Posterior cingulate gyrus (tissue), 11 donors: ENCODE data around the gene TMEM163.
A peak's percentile ranks its signal among the peaks of the same experiment; 100 is the strongest.
"Not testable (repeated sequence)": the region's sequence is repeated elsewhere in the genome, so short reads cannot be mapped to it uniquely, and the experiment has no call there.

Source experiments
- DNase-seq, 10 donors: peaks; one replicate each; pipeline versions ENCODE4 v3.0.0 to v3.0.0-alpha.2; 2020 to 2021; ENCODE audit warnings: mixed read lengths in 3 of 10
- intact Hi-C: fragments of 100-400 bp; cut with DNase I; formaldehyde crosslinking; loops from one replicate; pipeline ENCODE4 v1.15.1; 2023

Gene TMEM163

DNA sequence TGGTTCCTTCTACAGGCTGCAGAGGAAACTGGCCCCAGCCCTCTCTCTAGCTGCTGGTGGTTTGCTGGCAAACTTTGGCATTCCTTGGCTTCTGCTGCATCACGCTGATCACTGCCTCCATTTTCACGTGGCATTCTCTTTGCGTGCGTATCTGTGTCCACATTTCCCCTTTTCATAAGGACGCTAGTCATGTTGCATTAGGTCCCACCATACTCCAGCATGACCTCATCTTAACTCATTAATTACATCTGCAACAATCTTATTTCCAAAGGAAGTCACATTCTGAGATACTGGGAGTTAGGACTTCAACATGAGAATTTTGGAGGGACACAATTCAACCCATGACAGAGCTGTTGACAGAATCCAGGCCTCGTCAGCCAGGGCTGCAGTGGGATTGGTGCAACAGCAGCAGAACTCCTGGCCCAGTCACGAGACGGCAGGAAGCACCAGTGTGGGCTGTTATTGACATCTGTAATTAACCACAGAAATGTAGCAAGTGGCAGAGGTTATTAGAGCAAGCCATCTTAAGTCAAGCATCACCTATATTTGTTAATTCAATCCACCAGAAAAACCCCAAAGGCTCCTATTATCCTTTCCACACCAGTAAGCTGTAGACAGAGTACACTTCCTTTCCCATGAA, 132.4 kb downstream of the TMEM163 start:
- DNase-seq: no peak
- intact Hi-C loops: no loop called here

DNA sequence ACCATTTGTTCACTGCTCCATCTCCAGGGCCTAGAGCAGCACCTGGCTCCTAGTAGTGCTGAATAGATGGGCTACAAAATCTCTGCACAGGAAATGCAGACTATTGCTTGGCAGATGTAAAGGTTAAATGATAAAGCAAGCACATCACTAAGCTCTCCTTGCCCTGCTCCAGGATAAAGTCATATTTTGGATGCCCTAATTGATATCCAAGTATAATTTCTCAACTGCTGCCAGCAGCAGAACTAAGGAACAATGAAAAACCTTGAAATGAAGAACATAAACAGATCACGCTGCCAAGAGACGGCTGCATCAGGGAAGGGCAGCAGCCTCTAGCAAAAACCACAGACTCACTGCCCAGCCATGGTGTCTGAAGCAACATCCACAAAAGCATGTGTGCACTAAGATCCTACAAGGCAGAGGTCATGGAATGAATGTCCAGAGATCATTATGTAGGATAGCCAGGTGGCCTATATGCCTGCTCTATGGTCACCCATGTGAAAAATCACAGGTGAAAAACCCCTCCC, 134.7 kb downstream of the TMEM163 start:
- intact Hi-C loops: no loop called here

DNA sequence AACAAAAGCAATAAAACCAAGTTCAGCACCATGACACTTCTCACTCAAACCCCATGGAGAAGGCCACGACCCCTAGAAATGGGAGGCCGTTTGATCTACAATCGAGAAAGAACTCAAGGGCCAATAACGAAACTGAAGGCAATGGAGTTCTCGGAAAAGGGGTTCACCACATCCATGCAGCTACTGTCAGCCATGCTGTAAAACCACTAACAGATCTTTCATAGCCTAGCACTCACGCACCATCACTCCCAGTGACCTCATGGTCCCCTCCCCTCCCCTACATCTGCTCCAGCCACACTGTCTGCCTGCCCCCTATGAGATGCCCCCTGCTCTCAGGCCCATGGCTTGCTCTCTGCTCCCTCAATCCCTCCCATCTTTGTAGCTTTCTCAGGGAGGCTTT, 135.3 kb downstream of the TMEM163 start:
- intact Hi-C loops: no loop called here
- DNase-seq: no peak

More for the DNA sequence above, 134.7 kb downstream of the TMEM163 start:
- no peak for DNase-seq

DNA sequence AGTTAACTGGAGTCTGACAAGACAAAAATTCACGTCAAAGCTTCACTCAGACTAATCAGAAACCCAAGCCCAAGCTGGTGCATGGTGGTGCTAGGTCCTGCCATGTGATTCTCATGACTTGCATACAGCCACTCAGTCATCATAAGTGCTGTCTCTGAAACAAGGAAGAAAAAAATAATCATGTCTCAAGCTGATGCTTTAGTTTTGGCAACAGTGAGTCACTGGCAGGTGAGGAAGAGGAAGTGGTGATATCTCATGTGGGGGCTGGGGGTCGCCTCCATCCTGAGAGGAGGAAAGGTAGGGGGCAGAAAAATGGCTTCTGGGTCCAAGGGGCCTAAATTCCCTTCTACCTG, 136.3 kb downstream of the TMEM163 start:
- no peak for DNase-seq
- intact Hi-C loops: no loop called here

DNA sequence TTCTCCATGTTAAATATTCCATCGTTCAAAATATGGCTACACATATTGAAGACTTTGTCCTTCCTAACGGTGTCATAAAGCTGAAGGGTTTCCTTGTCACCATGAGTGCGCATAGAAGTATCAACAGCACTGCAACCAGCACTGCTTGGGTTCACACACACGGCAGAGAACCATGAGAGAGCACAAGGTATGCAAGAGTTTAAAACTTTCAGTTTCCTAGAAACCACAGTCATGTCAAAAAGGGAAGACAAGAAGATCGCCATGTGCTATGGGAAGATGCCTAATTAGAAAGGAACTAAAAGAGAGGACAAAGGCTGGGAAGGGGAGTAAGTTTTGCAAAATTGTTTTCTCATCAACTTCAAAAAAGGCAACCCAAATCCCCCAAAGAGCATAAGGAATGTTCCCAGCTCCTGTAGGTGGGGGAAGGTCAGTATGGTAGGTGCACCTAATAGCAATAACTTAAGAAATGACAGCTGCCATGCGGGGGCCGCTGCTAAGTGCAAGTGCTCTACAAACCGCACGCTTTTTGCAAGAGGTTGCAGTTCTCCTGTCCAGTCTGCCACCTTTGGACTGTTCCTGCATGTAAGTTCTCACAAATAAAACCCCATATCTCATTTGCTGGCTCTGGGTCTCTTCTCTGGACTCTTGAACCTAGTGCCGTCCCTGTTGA, 136.8 kb downstream of the TMEM163 start:
- intact Hi-C loops: no loop called here
- no peak for DNase-seq

DNA sequence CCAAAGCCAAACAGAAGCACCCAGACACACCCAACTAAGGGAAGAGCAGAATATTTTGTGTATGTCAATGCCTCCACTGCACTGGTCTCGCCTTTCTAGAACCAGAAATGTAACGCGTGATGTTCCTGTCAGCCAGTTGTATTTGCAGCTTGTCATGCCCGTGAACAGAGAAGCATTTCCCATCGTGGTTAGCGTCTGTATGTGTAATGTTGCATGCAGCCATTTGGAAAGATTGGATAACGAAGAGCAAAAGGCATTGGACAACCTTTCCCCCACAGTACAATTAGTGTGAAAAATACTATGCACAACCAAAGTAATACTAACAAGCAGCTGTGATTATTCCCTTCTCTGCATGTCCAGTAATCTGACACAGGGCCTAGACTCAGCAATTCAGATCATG, 140.5 kb downstream of the TMEM163 start:
- DNase-seq: no peak
- intact Hi-C loops: no loop called here

DNA sequence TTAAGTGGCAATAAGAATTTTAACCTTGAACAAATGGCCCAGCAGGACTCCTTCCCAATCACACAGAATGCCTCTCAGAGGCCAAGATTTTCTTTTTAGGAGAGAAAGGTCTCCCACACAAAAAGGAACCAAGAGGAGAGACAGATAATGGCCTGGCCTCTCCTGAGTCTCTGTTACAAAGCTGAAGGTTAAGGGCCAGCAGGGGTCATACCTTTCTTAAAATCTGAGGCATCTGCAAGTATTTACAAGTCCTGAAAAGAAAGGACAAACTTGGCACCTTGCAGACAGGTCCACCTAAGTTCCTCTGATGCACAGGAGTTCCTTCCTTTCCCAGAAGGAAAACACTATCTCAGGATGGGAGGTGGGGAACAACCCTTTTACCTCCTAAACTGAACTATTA, 142.3 kb downstream of the TMEM163 start:
- intact Hi-C loops: no loop called here
- no peak for DNase-seq

DNA sequence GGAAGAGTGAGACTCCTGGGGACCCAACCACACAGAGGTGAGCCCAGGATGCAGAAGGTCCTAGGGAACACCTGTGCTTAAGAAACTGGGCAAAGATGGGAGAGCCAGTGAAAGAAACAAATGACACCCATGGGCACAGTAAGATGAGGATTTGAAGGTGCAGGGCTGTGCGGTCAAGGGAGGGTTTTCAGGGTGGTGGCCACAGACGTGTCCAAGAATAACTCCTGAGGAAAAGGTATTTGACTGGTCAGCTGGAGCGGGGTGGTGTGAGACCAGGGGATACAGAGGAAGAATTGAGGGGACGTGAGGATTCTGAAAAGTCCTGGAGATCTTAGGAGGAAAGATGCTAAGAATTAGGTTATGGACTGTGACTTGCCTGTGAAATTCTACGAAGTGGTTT, 142.9 kb downstream of the TMEM163 start:
- intact Hi-C loops: no loop called here
- peak in 1 of 10 donors; percentile 68 for DNase-seq

DNA sequence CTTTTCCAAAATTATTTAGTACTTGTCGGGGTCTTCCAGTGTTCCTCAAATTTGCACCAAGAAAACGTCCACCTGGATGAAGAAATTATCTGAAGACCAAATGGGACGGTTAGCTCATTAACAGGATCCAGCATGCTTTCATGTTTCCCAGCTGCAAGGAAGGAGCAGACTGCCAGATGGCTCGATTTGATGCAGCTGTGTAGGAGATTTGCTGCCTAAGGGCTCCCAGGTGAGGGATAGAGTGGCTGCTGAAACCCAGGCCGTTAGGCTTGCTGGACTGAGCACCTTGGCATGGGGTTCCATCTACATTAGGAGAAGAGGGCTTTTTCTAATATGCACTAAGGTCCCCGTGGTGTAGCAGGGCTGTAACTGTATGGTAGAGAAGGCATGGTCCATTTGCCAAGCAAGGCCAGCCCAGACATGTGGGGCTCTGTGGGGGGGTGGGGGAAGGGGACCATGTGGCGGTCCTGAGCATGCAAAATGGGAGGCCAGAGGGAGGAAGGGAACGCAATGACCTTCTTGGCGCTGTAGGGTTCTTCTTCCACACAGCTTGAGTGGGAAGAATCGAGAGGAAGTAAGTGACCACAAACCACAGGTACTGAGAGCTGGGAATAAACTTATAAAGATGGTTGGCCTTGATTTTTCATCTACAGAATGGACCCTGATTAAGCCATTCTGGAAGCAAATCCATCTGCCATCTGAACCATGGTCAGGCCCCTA, 144.0 kb downstream of the TMEM163 start:
- intact Hi-C loops: no loop called here
- no peak for DNase-seq

DNA sequence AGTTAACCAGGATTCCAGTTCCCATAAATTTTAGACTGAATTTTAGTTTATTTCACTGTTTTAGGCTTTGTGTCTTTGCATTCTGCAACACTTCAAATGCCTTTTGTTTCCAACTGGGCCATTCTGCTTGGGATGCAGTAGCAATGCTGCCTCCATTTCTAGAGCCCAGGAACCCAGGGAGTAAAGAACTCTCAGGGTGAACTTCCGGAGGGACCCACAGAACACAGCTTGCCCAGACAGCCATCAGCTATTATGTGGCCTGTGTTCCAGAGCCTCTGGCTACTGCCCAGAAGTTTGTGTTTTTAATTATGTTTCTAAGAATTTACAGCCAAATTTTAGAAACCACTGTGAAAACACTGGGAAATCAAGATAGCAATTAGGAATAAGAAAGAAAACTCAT, 145.1 kb downstream of the TMEM163 start:
- intact Hi-C loops: no loop called here
- no peak for DNase-seq

DNA sequence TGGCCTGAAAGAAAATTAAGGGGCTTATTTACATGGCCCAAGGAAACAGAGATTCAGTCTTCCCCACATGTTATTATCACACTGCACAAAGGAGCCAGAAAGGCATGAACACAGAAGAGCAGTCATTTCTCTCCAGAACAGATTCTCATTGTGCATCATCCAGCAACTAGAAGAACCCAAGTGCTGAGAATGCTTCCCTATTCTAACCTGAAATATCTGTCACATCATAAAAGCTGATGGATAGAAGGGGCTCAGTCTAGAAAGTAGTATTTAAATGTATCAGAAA, 145.8 kb downstream of the TMEM163 start:
- intact Hi-C loops: no loop called here
- no peak for DNase-seq

DNA sequence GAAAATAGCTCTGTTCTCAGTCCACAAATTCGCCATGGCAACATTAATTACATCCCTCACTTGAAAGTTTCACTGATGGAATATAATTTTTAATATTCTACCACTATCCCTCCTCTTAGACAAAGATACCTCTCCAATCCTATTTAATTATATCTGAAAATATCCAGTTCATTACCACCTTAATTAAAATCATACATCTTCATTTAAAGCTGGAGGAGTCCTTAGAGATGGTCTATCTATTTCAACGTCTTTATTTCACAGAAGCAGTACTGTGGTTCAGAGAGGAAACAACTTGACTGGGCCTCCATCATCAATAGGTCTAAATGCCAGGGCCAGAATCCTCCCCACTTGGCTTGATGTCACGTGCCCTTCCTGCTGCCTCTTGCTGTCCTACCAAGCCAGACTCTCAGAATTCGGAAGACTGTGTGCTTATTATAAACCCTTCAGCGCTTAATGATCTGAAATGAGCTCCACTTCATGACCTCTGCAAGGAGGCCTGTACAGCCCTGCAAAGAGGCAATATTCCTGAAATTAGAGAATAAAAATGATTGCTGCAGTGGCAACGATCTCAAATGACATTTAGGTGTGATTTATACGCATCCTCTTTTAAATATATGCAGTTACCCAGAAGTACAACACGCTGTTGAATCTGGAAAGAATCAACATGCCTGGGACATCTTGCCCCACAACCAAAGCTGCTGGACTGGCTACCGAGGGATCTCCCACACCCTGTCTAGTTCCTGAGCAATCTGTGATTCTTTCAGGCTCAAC, 146.3 kb downstream of the TMEM163 start:
- intact Hi-C loops: no loop called here
- DNase-seq: no peak

DNA sequence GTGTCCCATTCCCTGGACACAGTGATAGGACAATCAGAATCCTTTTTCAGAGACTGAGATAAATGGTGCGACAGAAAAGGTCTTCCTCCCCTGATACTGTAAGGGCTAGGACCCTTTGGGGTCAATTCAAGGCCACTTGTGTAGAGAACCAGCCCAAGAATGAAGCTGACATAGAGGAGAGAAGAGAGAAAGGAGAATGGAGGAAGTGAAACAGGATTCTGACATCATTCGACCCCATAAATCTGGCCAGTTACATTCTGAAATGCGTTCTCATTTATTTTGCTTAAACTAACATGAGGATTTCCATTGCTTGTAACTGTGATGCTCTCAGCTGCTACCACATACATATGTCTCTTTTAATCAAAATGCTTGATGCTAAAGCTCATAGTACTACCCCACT, 148.1 kb downstream of the TMEM163 start:
- intact Hi-C loops: no loop called here
- DNase-seq: no peak

DNA sequence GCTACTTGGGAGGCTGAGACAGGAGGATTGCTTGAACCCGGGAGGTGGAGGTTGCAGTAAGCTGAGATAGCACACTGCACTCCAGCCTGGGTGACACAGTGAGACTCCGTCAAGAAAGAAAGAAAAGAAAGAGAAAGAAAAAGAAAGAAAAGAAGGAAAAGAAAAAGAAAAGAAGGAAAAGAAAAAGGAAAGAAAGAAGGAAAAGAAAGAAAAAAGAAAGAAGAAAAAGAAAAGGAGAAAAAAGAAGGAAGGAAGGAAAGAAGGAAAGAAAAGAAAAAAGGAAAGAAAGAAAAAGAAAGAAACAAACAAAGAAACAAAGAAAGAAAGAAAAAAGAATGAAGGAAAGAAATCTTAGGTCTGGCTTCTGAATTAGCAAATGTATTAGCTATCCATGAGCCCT, 150.4 kb downstream of the TMEM163 start:
- DNase-seq: no peak
- intact Hi-C loops: loop anchor here (5.0 kb wide), 1 partner anchor 831 kb away; no protein-coding TSS in a partner anchor

DNA sequence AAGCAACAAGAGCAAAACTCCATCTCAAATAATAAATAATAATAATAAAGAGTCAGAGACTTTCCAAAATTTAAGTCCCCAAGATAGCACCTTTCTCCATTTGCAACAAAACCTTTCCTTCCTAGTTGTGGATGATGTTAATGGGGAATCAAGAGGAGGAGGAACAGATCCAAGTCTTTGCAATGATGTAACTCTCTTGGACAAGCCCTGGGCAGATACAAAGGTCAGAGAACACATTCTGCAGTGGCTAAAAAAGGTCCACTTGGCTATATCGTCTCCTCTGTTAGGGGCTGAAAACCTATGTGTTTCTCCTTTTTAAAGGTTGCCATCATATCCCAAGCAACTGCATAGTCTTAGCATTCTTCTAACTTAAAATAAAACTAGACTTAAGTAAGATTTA, 151.1 kb downstream of the TMEM163 start:
- intact Hi-C loops: loop anchor here (5.0 kb wide), 1 partner anchor 830 kb away; no protein-coding TSS in a partner anchor
- DNase-seq: no peak

DNA sequence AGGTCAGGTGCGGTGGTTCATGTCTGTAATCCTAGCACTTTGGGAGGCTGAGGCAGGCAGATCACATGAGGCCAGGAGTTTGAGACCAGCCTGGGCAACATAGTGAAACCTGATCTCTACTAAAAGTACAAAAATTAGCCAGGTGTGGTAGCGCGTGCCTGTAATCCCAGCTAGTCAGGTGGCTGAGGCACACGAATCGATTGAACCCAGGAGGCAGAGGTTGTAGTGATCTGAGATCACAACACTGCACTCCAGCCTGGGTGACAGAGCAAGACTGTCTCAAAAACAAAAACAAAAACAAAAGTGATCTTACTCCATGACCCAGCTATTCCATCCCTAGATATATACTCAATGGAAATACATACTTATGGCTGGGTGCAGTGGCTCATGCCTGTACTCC, 153.8 kb downstream of the TMEM163 start:
- intact Hi-C loops: loop anchor here (5.0 kb wide), 1 partner anchor 828 kb away; no protein-coding TSS in a partner anchor
- DNase-seq: not testable (repeated sequence)

DNA sequence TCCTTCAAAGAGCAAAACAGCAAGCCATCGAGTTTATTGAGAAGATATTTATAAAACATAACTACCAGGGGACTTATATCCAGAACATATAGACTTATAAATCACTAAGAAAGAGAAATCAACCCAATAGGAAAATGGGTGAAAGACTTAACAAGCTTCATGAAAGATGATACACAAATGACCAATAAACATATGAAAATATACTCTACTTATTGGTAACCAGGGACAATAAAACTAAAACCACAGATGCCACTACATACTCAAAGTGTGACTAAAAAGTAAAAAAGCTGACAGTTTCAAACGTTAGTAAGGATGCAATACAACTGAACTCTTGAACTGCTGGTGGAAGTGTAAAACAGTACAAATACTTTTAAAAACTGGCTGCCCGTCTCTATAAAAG, 154.3 kb downstream of the TMEM163 start:
- intact Hi-C loops: no loop called here
- DNase-seq: no peak

DNA sequence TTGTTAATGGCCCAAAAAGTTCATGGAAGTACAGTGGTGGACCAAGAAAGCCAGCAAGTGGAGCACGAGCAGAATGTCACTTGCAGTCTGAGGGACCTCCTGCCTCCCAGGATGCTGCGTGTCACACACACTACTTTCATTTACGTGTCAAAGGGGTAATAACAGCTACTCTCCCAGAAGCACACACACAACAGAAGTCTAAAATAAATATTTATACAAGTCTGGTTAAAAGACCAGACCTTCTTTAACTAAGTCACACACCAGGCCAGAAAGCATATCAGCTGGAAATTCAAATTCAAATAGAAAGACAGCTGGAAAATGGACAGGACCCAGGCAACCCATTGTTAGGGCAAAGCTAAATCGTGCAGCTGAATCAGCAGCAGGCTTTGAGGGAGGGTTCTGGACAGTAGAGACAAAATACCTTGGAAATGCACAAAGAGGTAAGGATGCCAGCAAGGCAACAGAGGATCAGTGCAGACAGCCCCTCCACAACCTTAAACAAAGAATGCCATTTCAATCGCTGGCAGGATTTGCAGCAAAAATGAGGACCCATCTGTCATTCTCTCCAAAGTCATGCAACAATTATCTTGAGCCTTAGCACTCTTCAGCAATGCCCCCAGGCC, 160.5 kb downstream of the TMEM163 start:
- no peak for DNase-seq
- intact Hi-C loops: no loop called here

DNA sequence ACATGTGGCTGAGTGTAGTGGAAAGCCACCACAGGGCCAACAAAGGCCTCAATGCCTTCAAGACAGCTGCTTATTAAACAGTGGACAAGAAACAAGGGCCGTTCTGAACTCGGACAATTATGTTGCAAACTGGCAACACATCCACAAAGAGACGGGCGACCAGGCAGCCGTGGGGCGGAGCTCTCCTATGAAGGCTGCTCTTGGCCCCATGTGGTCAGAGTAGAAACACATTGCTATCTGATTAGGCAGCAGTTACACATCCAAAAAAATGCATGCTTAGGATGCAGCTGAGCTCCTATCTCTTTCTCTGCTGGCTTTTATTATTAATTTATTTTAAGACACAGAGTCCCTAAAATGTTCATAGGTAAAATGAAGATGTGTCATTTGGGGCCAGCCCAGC, 163.4 kb downstream of the TMEM163 start:
- intact Hi-C loops: no loop called here
- no peak for DNase-seq

DNA sequence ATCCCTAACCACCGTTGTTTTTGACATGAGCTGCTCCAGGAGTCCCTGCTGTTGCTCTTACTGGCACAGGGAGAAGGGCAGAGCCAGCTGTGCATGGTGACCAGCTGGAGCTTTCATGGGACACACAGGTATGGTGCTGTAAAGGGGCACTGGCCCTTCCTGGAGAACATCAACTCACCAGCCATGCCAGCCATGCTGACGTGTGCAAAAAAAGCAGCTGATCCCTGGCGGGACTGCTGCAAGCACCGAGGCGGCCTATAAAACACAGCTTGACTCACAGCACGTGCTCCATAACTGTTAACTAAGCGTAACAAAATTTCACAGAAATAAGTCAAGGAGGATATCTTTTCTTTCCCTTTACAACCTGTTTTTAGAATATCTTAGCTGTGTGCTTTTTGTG, 165.1 kb downstream of the TMEM163 start:
- DNase-seq: no peak
- intact Hi-C loops: no loop called here
